H9 (cell line): ENCODE data around the gene DIP2C. TPM values are rescaled to one million over a fixed set of nuclear protein-coding genes. Genes with fewer than 3 reads are reported as not detected.

Source experiments
- DNase-seq: peaks from one replicate; pipeline ENCODE4 v3.0.0-alpha.2; 2017
- H2AFZ ChIP-seq: one replicate; pipeline ENCODE4 v1.6.1; 2013; ENCODE audit warnings: mild to moderate bottlenecking, low read length, control low read depth, moderate library complexity
- H2AK5ac ChIP-seq: 2 replicates; pipeline ENCODE4 v1.6.1; 2013; ENCODE audit warnings: low read length, control low read depth, mixed read lengths; ENCODE audit not compliant: insufficient read length
- H2BK120ac ChIP-seq: one replicate; pipeline ENCODE4 v1.6.1; 2013; ENCODE audit warnings: low read depth, mild to moderate bottlenecking, low read length, control low read depth, inconsistent platforms; ENCODE audit not compliant: poor library complexity, severe bottlenecking
- H2BK12ac ChIP-seq: 2 replicates; pipeline ENCODE4 v1.6.1; 2013; ENCODE audit warnings: low read length, control low read depth, mixed read lengths, low read depth; ENCODE audit not compliant: insufficient read length
- H2BK15ac ChIP-seq: 2 replicates; pipeline ENCODE4 v1.6.1; 2013; ENCODE audit warnings: low read depth, low read length, control low read depth
- H2BK20ac ChIP-seq: one replicate; pipeline ENCODE4 v1.6.1; 2013; ENCODE audit warnings: low read depth, mild to moderate bottlenecking, low read length, control low read depth, inconsistent platforms; ENCODE audit not compliant: poor library complexity, severe bottlenecking
- H2BK5ac ChIP-seq: 2 replicates; pipeline ENCODE4 v1.6.1; 2013; ENCODE audit warnings: low read length, control low read depth, mixed read lengths; ENCODE audit not compliant: insufficient read length
- H3K14ac ChIP-seq: 2 replicates; pipeline ENCODE4 v1.6.1; 2013; ENCODE audit warnings: low read length, control low read depth; ENCODE audit not compliant: insufficient read depth
- H3K18ac ChIP-seq: 2 replicates; pipeline ENCODE4 v1.6.1; 2013; ENCODE audit warnings: low read depth, mild to moderate bottlenecking, mixed read lengths, low read length, control low read depth; ENCODE audit not compliant: insufficient read length
- H3K23ac ChIP-seq: 2 replicates; pipeline ENCODE4 v1.6.1; 2013; ENCODE audit warnings: low read length, control low read depth, mixed read lengths, low read depth; ENCODE audit not compliant: insufficient read length
- H3K23me2 ChIP-seq: 2 replicates; pipeline ENCODE4 v1.6.1; 2013; ENCODE audit warnings: low read depth, mild to moderate bottlenecking, mixed read lengths, low read length, control low read depth; ENCODE audit not compliant: insufficient read length, poor library complexity, severe bottlenecking
- H3K27ac ChIP-seq: 2 replicates; pipeline ENCODE4 v1.5.1; 2013; ENCODE audit warnings: low read length, control low read depth, mixed read lengths, low read depth; ENCODE audit not compliant: insufficient read length
- H3K27me3 ChIP-seq: 2 replicates; pipeline ENCODE4 v1.6.1; 2013; ENCODE audit warnings: low read length, control low read depth, inconsistent platforms; ENCODE audit not compliant: insufficient read depth
- H3K4ac ChIP-seq: 2 replicates; pipeline ENCODE4 v1.6.1; 2013; ENCODE audit warnings: low read depth, mild to moderate bottlenecking, control low read depth, inconsistent platforms, low read length, moderate library complexity
- H3K4me1 ChIP-seq: 2 replicates; pipeline ENCODE4 v1.6.1; 2013; ENCODE audit warnings: low read length, control low read depth, inconsistent platforms; ENCODE audit not compliant: insufficient read depth
- H3K4me2 ChIP-seq: 2 replicates; pipeline ENCODE4 v1.6.1; 2013; ENCODE audit warnings: low read length, control low read depth, mixed read lengths; ENCODE audit not compliant: insufficient read length, insufficient read depth
- H3K56ac ChIP-seq: 2 replicates; pipeline ENCODE4 v1.6.1; 2013; ENCODE audit warnings: low read depth, mild to moderate bottlenecking, mixed read lengths, low read length, control low read depth; ENCODE audit not compliant: insufficient read length
- H3K79me1 ChIP-seq: 2 replicates; pipeline ENCODE4 v1.6.1; 2013; ENCODE audit warnings: low read depth, mild to moderate bottlenecking, moderate library complexity, low read length, control low read depth, inconsistent platforms; ENCODE audit not compliant: insufficient read depth, poor library complexity, severe bottlenecking
- H3K79me2 ChIP-seq: 2 replicates; pipeline ENCODE4 v1.6.1; 2013; ENCODE audit warnings: low read length, control low read depth, inconsistent platforms; ENCODE audit not compliant: insufficient read depth
- H3K9ac ChIP-seq: 2 replicates; pipeline ENCODE4 v1.6.1; 2013; ENCODE audit warnings: low read length, control low read depth, mixed read lengths; ENCODE audit not compliant: insufficient read length; ENCODE audit errors: extremely low read depth
- H3K9me3 ChIP-seq: one replicate; pipeline ENCODE4 v1.6.1; 2013; ENCODE audit warnings: low read depth, low read length, inconsistent platforms; ENCODE audit not compliant: control insufficient read depth
- H3T11ph ChIP-seq: one replicate; pipeline ENCODE4 v1.6.1; 2013; ENCODE audit warnings: mild to moderate bottlenecking, low read length, control low read depth, inconsistent platforms
- H4K20me1 ChIP-seq: one replicate; pipeline ENCODE4 v1.6.1; 2013; ENCODE audit not compliant: control insufficient read depth, insufficient read length, insufficient read depth
- H4K5ac ChIP-seq: 2 replicates; pipeline ENCODE4 v1.6.1; 2013; ENCODE audit warnings: low read depth, mild to moderate bottlenecking, mixed read lengths, low read length, control low read depth; ENCODE audit not compliant: insufficient read length
- H4K8ac ChIP-seq: replicated peaks from 2 replicates; pipeline ENCODE4 v1.6.1; 2013; ENCODE audit warnings: low read length, control low read depth, mixed read lengths, low read depth; ENCODE audit not compliant: insufficient read length
- H4K91ac ChIP-seq: 2 replicates; pipeline ENCODE4 v1.6.1; 2013; ENCODE audit warnings: low read depth, mild to moderate bottlenecking, moderate library complexity, mixed read lengths, low read length, control low read depth; ENCODE audit not compliant: insufficient read length
- H3K27ac Mint-ChIP-seq, 3 experiments: 2 replicates in 2 of 3; 3 replicates in 1 of 3; pipeline ENCODE4 v1.8.0; 2020 to 2021; ENCODE audit warnings: mixed read lengths in 3 of 3, mild to moderate bottlenecking in 1 of 3, moderate library complexity in 1 of 3
- H3K27me3 Mint-ChIP-seq: 2 replicates; pipeline ENCODE4 v1.8.0; 2021; ENCODE audit warnings: low read depth, mild to moderate bottlenecking, moderate library complexity, mixed read lengths
- H3K36me3 Mint-ChIP-seq, 3 experiments: 2 replicates in 2 of 3; 3 replicates in 1 of 3; pipeline ENCODE4 v1.8.0; 2020 to 2021; ENCODE audit warnings: low read depth in 3 of 3, mixed read lengths in 3 of 3; ENCODE audit not compliant: insufficient read depth in 1 of 3
- H3K4me1 Mint-ChIP-seq, 2 experiments: 2 replicates each; pipeline ENCODE4 v1.8.0; 2020; ENCODE audit warnings: mixed read lengths in 2 of 2
- H3K4me3 Mint-ChIP-seq, 2 experiments: 2 replicates in 1 of 2; 3 replicates in 1 of 2; pipeline ENCODE4 v1.8.0; 2020 to 2021; ENCODE audit warnings: mild to moderate bottlenecking in 2 of 2, mixed read lengths in 2 of 2, moderate library complexity in 1 of 2
- H3K9me3 Mint-ChIP-seq, 2 experiments: 2 replicates in 1 of 2; 3 replicates in 1 of 2; pipeline ENCODE4 v1.8.0; 2020; ENCODE audit warnings: mild to moderate bottlenecking in 2 of 2, mixed read lengths in 2 of 2, moderate library complexity in 1 of 2
- CTCF ChIP-seq: fragments of 200-600 bp; sonication (generic); conservative IDR thresholded peaks from 3 replicates; pipeline ENCODE4 v1.8.0; 2021; ENCODE audit warnings: antibody characterized with exemption, mild to moderate bottlenecking
- WGBS: extraction: QIAGEN DNeasy Blood & Tissue Kit; methylation state at CpG from one replicate; pipeline ENCODE4 v1.1.7; 2013; ENCODE audit warnings: missing lambda C conversion rate, low lambda C conversion rate, mixed read lengths; ENCODE audit not compliant: insufficient read length; ENCODE audit errors: extremely low coverage; 5-methylcytosine and 5-hydroxymethylcytosine counted together
- total RNA-seq: library from RNA; stranded (reverse); gene quantifications from 2 replicates; pipeline ENCODE4 v1.2.1, GENCODE V29; 2021

The DIP2C gene
- total RNA-seq, 1 experiment from 2014 or later = 7.9 TPM

GRCh38 chr10:727162-727790 lies 37.8 kb upstream of the DIP2C start:
- no peak overlapping the region for H3K18ac ChIP-seq
- WGBS = no CpG with 5 or more reads among the region's 15 CpGs
- H3K4me2 ChIP-seq = no peak overlapping the region
- no peak overlapping the region for H4K5ac ChIP-seq
- no peak overlapping the region for H2BK5ac ChIP-seq
- no peak overlapping the region for H2AFZ ChIP-seq
- no peaks in the 10 kb centered on the region for H3K4me1 ChIP-seq
- no peaks in the 10 kb centered on the region for H3K9me3 ChIP-seq
- H3K4me1 Mint-ChIP-seq = no peaks in the 10 kb centered on the region
- H3K79me2 ChIP-seq = no peaks in the 10 kb centered on the region
- H3K27me3 Mint-ChIP-seq = peaks cover 17% of the 10 kb centered on the region
- H2BK120ac ChIP-seq = no peak overlapping the region
- H4K20me1 ChIP-seq = no peaks in the 10 kb centered on the region
- no peak overlapping the region for H3K23ac ChIP-seq
- H3K27ac ChIP-seq = no peak overlapping the region
- no peak for DNase-seq
- H3K9me3 Mint-ChIP-seq = peaks cover 7 to 8% of the 10 kb centered on the region in 2 experiments; a peak in 3 of 5 replicates
- no peak overlapping the region for H3K4me3 Mint-ChIP-seq
- no peak for TF ChIP-seq CTCF
- H3K9ac ChIP-seq = no peak overlapping the region
- no peak overlapping the region for H3K56ac ChIP-seq
- H3K14ac ChIP-seq = no peak overlapping the region; the same call in 1 of the 2 replicates
- H3K36me3 Mint-ChIP-seq = 0 out of 7 replicates have a peak, but pooled peaks cover 0 to 4% (median 0%) of the 10 kb centered on the region in 3 experiments
- no peak overlapping the region for H2BK15ac ChIP-seq
- no peaks in the 10 kb centered on the region for H3K27me3 ChIP-seq
- no peak overlapping the region for H4K8ac ChIP-seq
- no peak overlapping the region for H4K91ac ChIP-seq
- no peak overlapping the region for H2BK20ac ChIP-seq
- no peak overlapping the region for H3T11ph ChIP-seq
- no peaks in the 10 kb centered on the region for H3K23me2 ChIP-seq
- H2BK12ac ChIP-seq = no peak overlapping the region
- no peak overlapping the region for H3K4ac ChIP-seq
- H3K79me1 ChIP-seq = no peaks in the 10 kb centered on the region
- no peak overlapping the region for H3K27ac Mint-ChIP-seq
- no peak overlapping the region for H2AK5ac ChIP-seq
